GM23338 (cell line): ENCODE data around the gene SLX4IP. TPM values are rescaled to one million over a fixed set of nuclear protein-coding genes. Genes with fewer than 3 reads are reported as not detected.
"Not testable (repeated sequence)": the region's sequence is repeated elsewhere in the genome, so short reads cannot be mapped to it uniquely, and the experiment has no call there.

Experiments
- ATAC-seq: fragments of 200-7000 bp; cut with Tn5 transposase; 3 replicates; pipeline ENCODE4 v1.9.1; 2020
- DNase-seq: peaks from one replicate; pipeline ENCODE4 v3.0.0-alpha.2; 2015; ENCODE audit warnings: low spot score
- H2AFZ ChIP-seq: fragments of 200-600 bp; sonication (generic); 2 replicates; pipeline ENCODE4 v1.8.0; 2016; ENCODE audit warnings: antibody characterized with exemption, mild to moderate bottlenecking, moderate library complexity
- H3F3A ChIP-seq: fragments of 200-600 bp; sonication (generic); replicated peaks from 2 replicates; pipeline ENCODE4 v1.8.0; 2017; ENCODE audit warnings: antibody characterized with exemption, mixed run types, low read depth
- H3K27ac ChIP-seq: fragments of 200-600 bp; sonication (generic); 2 replicates; pipeline ENCODE4 v1.6.1; 2016; ENCODE audit warnings: low read depth
- H3K27me3 ChIP-seq: fragments of 200-600 bp; sonication (generic); 2 replicates; pipeline ENCODE4 v1.8.0; 2016; ENCODE audit warnings: mild to moderate bottlenecking, mixed run types, moderate library complexity; ENCODE audit not compliant: insufficient read depth
- H3K36me3 ChIP-seq: fragments of 200-600 bp; sonication (generic); 2 replicates; pipeline ENCODE4 v1.8.0; 2016; ENCODE audit warnings: mild to moderate bottlenecking; ENCODE audit not compliant: insufficient read depth
- H3K4me1 ChIP-seq: fragments of 200-600 bp; sonication (generic); 2 replicates; pipeline ENCODE4 v1.8.0; 2016; ENCODE audit warnings: mild to moderate bottlenecking, moderate library complexity; ENCODE audit not compliant: insufficient read depth
- H3K4me2 ChIP-seq: fragments of 200-600 bp; sonication (generic); 2 replicates; pipeline ENCODE4 v1.7.1; 2017; ENCODE audit warnings: mixed run types
- H3K4me3 ChIP-seq: fragments of 200-600 bp; sonication (generic); 2 replicates; pipeline ENCODE4 v1.6.1; 2016; ENCODE audit warnings: mixed run types
- H3K79me2 ChIP-seq: fragments of 200-600 bp; sonication (generic); replicated peaks from 2 replicates; pipeline ENCODE4 v1.8.0; 2017; ENCODE audit warnings: mild to moderate bottlenecking; ENCODE audit not compliant: insufficient read depth
- H3K9me2 ChIP-seq: fragments of 200-600 bp; sonication (generic); 2 replicates; pipeline ENCODE4 v1.8.0; 2017; ENCODE audit not compliant: insufficient read depth
- H4K20me1 ChIP-seq: fragments of 200-600 bp; sonication (generic); replicated peaks from 2 replicates; pipeline ENCODE4 v1.8.0; 2017; ENCODE audit warnings: mild to moderate bottlenecking; ENCODE audit not compliant: insufficient read depth
- H3K27ac Mint-ChIP-seq: 2 replicates; pipeline ENCODE4 v1.8.0; 2020; ENCODE audit warnings: inconsistent platforms, mild to moderate bottlenecking, moderate library complexity, mixed read lengths
- H3K27me3 Mint-ChIP-seq: 3 replicates; pipeline ENCODE4 v1.8.0; 2022; ENCODE audit warnings: low read depth, mild to moderate bottlenecking, moderate library complexity, mixed read lengths, inconsistent platforms; ENCODE audit not compliant: insufficient read depth, poor library complexity
- H3K36me3 Mint-ChIP-seq: 3 replicates; pipeline ENCODE4 v1.8.0; 2021; ENCODE audit warnings: low read depth, mild to moderate bottlenecking, inconsistent platforms, moderate library complexity, mixed read lengths
- H3K4me1 Mint-ChIP-seq: 3 replicates; pipeline ENCODE4 v1.8.0; 2020; ENCODE audit warnings: mild to moderate bottlenecking, inconsistent platforms, mixed read lengths
- H3K4me3 Mint-ChIP-seq: 3 replicates; pipeline ENCODE4 v1.8.0; 2021; ENCODE audit warnings: moderate library complexity, mild to moderate bottlenecking, inconsistent platforms, mixed read lengths
- H3K9me3 Mint-ChIP-seq: 3 replicates; pipeline ENCODE4 v1.8.0; 2020; ENCODE audit warnings: moderate library complexity, mild to moderate bottlenecking, inconsistent platforms, mixed read lengths
- CREB1 ChIP-seq: fragments of 250-450 bp; sonication (Bioruptor Pico); IDR thresholded peaks from 2 replicates; pipeline ENCODE4 v1.5.0; 2020; ENCODE audit warnings: low read depth, mild to moderate bottlenecking, moderate library complexity
- EZH2 ChIP-seq: fragments of 200-600 bp; sonication (generic); IDR thresholded peaks from one replicate; pipeline ENCODE4 v1.8.0; 2017; ENCODE audit warnings: antibody characterized with exemption, mild to moderate bottlenecking, low read depth; ENCODE audit not compliant: unreplicated experiment
- EZH2phosphoT487 ChIP-seq: fragments of 200-600 bp; sonication (generic); IDR thresholded peaks from one replicate; pipeline ENCODE4 v1.8.1; 2018; ENCODE audit warnings: antibody characterized with exemption; ENCODE audit not compliant: unreplicated experiment
- NANOG ChIP-seq: IDR thresholded peaks from 2 replicates; pipeline ENCODE4 v1.6.1; 2016; ENCODE audit warnings: antibody characterized with exemption, borderline replicate concordance
- POLR2AphosphoS5 ChIP-seq: IDR thresholded peaks from 2 replicates; pipeline ENCODE4 v1.6.1; 2016; ENCODE audit warnings: antibody characterized with exemption, low read depth
- ZNF331 ChIP-seq: fragments of 250-450 bp; sonication (Bioruptor Pico); IDR thresholded peaks from 2 replicates; pipeline ENCODE4 v1.5.0; 2020; ENCODE audit warnings: low read depth, mild to moderate bottlenecking, moderate library complexity
- polyA plus RNA-seq: library from polyadenylated mRNA; unstranded; fragments of >200 nt; fragmentation: Nextera tagmentation; extraction: Ambion mirVana; gene quantifications from 2 replicates; pipeline ENCODE4 v1.2.1, GENCODE V29; 2016
- total RNA-seq: library from RNA; depleted of rRNA; stranded (reverse); fragments of >200 nt; shearing (Covaris generic); gene quantifications from 2 replicates; pipeline ENCODE4 v1.2.3, GENCODE V29; 2014
- TF ChIP-seq, protein P1 (sequence below): fragments of 250-450 bp; sonication (Bioruptor Pico); IDR thresholded peaks from 2 replicates; pipeline ENCODE4 v1.5.0; 2020; ENCODE audit warnings: mild to moderate bottlenecking, moderate library complexity

Gene SLX4IP
- total and polyA plus RNA-seq, 2 experiments from 2014 or later, result 9.1 to 9.8 TPM

DNA sequence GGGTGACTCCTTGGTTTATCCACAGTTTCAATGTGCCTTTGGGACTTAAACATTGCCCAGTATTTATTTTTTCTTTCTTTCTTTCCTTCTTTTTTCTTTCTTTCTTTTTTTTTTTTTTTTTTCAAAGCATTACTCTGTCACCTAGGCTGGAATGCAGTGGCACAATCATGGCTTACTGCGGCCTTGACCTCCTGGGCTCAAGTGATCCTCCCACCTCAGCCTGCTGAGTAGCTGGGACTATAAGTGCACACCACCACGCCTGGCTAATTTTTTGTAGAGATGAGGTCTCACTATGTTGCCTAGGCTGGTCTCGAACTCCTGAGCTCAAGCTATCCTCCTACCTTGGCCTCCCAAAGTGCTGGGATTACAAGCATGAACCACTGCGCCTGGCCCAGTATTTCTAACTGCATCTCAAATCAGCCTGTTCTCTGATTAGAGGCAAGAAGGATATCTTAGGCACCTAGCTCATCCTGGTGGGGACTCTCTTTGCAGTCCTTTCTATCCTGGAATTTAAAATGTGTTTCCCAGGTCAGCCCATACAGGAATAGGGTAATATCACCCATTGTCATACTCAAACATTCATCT is 182.5 kb downstream of the SLX4IP start:
- H2AFZ ChIP-seq, H3K9me2 ChIP-seq, ATAC-seq, H3K36me3 Mint-ChIP-seq, H3K4me3 Mint-ChIP-seq, H4K20me1 ChIP-seq, H3K27ac Mint-ChIP-seq, H3K27me3 Mint-ChIP-seq, H3K36me3 ChIP-seq, DNase-seq, H3K79me2 ChIP-seq, H3K27ac ChIP-seq, H3K27me3 ChIP-seq, H3K9me3 Mint-ChIP-seq, H3K4me3 ChIP-seq, H3F3A ChIP-seq, H3K4me2 ChIP-seq: not testable (repeated sequence)
- peaks cover 21% of the 10 kb centered on the region for H3K4me1 ChIP-seq
- H3K4me1 Mint-ChIP-seq, result peaks cover 30% of the 10 kb centered on the region

DNA sequence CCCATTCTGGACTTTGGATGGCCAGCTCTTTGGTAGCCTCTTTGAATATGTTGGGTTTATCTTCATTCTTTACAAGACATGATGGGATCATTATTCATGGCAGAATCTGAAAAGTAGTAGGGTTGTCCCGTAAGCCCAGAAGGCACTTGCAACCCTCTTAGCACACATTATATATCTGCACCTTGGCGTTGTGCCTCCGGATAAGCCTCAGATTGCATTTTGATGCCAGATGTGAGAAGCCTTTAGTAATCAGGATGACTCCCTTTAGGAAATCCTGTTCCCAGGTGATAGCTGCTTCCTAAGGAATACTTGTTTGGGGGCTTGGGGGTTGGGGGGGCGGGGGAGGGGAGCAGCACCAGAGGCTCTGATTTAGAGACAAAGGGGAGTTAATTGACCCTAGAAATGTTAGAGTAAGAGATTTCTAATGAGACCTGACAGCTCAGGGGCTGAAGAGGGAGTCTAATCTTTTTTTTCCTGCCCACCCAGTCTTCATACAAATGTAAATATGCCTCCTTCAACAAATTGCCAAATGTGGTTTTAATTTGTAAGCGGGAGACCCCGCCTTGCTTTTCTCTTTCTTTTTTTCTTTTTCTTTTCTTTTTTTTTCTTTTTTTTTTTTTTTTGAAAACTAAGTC is 183.6 kb downstream of the SLX4IP start:
- no peaks in the 10 kb centered on the region; the same call in 1 of the 2 replicates for H4K20me1 ChIP-seq
- ATAC-seq, result peak; percentile 70
- DNase-seq, result peak; percentile 70
- no peak overlapping the region for H2AFZ ChIP-seq
- Mint-ChIP-seq H3K4me3 (peak overlapping the region; percentile 36; the same call in 1 of the 3 replicates), H3K27me3 (peaks cover 2% of the 10 kb centered on the region), H3K36me3 (peaks cover 4% of the 10 kb centered on the region; the same call in 2 of the 3 replicates), H3K27ac (no peak overlapping the region), H3K4me1 (peaks cover 30% of the 10 kb centered on the region), H3K9me3 (no peaks in the 10 kb centered on the region)
- peak overlapping the region; percentile 34 for H3K4me3 ChIP-seq
- peak overlapping the region; percentile 35 for H3K27ac ChIP-seq
- H3K36me3 ChIP-seq, result no peaks in the 10 kb centered on the region
- TF ChIP-seq ZNF331 (CRISPR knock-in tag) (no peak), NANOG (0 out of 2 replicates have a peak, but pooled peaks have one; percentile 23)
- H3F3A ChIP-seq, result no peaks in the 10 kb centered on the region
- H3K79me2 ChIP-seq, result no peaks in the 10 kb centered on the region
- peak overlapping the region; percentile 73 for H3K4me2 ChIP-seq
- peaks cover 7% of the 10 kb centered on the region; the same call in 1 of the 2 replicates for H3K9me2 ChIP-seq
- peaks cover 21% of the 10 kb centered on the region for H3K4me1 ChIP-seq
- peaks cover 10% of the 10 kb centered on the region; the same call in 1 of the 2 replicates for H3K27me3 ChIP-seq

DNA sequence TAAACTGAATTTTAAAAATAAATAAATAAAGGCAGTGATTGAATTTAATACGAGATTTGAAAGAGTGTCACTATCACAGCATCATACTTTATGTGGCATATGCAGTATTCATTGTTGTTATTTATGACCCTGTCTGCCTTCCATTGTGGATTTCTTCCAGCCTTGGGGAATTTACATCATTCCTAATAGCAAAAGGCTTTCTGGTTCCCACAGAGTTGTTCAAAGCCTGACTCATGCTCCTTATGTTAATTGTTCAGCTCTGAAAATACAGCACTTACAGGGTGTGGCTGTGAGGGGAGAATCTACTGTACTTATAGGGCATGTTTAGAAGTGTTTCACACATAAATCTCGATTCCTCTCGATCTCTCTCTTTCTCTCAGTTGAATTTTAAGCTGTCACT is 184.3 kb downstream of the SLX4IP start:
- DNase-seq, result peak; percentile 76
- TF ChIP-seq EZH2phosphoT487, result no peak
- no peak for TF ChIP-seq NANOG
- TF ChIP-seq, protein P1, sequence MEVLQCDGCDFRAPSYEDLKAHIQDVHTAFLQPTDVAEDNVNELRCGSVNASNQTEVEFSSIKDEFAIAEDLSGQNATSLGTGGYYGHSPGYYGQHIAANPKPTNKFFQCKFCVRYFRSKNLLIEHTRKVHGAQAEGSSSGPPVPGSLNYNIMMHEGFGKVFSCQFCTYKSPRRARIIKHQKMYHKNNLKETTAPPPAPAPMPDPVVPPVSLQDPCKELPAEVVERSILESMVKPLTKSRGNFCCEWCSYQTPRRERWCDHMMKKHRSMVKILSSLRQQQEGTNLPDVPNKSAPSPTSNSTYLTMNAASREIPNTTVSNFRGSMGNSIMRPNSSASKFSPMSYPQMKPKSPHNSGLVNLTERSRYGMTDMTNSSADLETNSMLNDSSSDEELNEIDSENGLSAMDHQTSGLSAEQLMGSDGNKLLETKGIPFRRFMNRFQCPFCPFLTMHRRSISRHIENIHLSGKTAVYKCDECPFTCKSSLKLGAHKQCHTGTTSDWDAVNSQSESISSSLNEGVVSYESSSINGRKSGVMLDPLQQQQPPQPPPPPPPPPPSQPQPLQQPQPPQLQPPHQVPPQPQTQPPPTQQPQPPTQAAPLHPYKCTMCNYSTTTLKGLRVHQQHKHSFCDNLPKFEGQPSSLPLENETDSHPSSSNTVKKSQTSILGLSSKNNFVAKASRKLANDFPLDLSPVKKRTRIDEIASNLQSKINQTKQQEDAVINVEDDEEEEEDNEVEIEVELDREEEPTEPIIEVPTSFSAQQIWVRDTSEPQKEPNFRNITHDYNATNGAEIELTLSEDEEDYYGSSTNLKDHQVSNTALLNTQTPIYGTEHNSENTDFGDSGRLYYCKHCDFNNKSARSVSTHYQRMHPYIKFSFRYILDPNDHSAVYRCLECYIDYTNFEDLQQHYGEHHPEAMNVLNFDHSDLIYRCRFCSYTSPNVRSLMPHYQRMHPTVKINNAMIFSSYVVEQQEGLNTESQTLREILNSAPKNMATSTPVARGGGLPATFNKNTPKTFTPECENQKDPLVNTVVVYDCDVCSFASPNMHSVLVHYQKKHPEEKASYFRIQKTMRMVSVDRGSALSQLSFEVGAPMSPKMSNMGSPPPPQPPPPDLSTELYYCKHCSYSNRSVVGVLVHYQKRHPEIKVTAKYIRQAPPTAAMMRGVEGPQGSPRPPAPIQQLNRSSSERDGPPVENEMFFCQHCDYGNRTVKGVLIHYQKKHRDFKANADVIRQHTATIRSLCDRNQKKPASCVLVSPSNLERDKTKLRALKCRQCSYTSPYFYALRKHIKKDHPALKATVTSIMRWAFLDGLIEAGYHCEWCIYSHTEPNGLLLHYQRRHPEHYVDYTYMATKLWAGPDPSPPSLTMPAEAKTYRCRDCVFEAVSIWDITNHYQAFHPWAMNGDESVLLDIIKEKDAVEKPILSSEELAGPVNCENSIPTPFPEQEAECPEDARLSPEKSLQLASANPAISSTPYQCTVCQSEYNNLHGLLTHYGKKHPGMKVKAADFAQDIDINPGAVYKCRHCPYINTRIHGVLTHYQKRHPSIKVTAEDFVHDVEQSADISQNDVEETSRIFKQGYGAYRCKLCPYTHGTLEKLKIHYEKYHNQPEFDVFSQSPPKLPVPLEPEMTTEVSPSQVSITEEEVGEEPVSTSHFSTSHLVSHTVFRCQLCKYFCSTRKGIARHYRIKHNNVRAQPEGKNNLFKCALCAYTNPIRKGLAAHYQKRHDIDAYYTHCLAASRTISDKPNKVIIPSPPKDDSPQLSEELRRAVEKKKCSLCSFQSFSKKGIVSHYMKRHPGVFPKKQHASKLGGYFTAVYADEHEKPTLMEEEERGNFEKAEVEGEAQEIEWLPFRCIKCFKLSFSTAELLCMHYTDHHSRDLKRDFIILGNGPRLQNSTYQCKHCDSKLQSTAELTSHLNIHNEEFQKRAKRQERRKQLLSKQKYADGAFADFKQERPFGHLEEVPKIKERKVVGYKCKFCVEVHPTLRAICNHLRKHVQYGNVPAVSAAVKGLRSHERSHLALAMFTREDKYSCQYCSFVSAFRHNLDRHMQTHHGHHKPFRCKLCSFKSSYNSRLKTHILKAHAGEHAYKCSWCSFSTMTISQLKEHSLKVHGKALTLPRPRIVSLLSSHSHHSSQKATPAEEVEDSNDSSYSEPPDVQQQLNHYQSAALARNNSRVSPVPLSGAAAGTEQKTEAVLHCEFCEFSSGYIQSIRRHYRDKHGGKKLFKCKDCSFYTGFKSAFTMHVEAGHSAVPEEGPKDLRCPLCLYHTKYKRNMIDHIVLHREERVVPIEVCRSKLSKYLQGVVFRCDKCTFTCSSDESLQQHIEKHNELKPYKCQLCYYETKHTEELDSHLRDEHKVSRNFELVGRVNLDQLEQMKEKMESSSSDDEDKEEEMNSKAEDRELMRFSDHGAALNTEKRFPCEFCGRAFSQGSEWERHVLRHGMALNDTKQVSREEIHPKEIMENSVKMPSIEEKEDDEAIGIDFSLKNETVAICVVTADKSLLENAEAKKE (CRISPR knock-in tag), result no peak
- TF ChIP-seq POLR2AphosphoS5, result no peak
- no peak for TF ChIP-seq EZH2
- no peak for TF ChIP-seq CREB1 (CRISPR knock-in tag)
- no peak for TF ChIP-seq ZNF331 (CRISPR knock-in tag)
- H3K4me3 Mint-ChIP-seq, result no peak overlapping the region
- Histone ChIP-seq H2AFZ (no peak overlapping the region), H3K4me1 (peaks cover 21% of the 10 kb centered on the region), H3K36me3 (no peaks in the 10 kb centered on the region), H3F3A (no peaks in the 10 kb centered on the region), H3K27ac (peak overlapping the region; percentile 35), H3K4me2 (peak overlapping the region; percentile 58), H3K79me2 (no peaks in the 10 kb centered on the region), H3K9me2 (peaks cover 3% of the 10 kb centered on the region; the same call in 1 of the 2 replicates), H3K4me3 (peak overlapping the region; percentile 33), H4K20me1 (no peaks in the 10 kb centered on the region; the same call in 1 of the 2 replicates), H3K27me3 (peaks cover 10% of the 10 kb centered on the region; the same call in 1 of the 2 replicates)
- peak; percentile 76 for ATAC-seq
- no peak overlapping the region for H3K27ac Mint-ChIP-seq
- peaks cover 6% of the 10 kb centered on the region; the same call in 2 of the 3 replicates for H3K36me3 Mint-ChIP-seq
- no peaks in the 10 kb centered on the region for H3K9me3 Mint-ChIP-seq
- peaks cover 2% of the 10 kb centered on the region for H3K27me3 Mint-ChIP-seq
- peaks cover 30% of the 10 kb centered on the region for H3K4me1 Mint-ChIP-seq
